HCT116 (cell line): ENCODE results near the gene DTD1. TPM values are rescaled to one million over a fixed set of nuclear protein-coding genes. Genes with fewer than 3 reads are reported as not detected.

Source experiments
- ATAC-seq: fragments of 200-7000 bp; cut with Tn5 transposase; 2 replicates; pipeline ENCODE4 v1.9.1; 2020; ENCODE audit warnings: mild to moderate bottlenecking, moderate library complexity
- BruUV-seq: library from RNA; stranded (reverse); fragments of 400-500 nt; replicated peaks from 2 replicates; lab custom pipeline; 2021; lab: Mats Ljungman, UMichigan
- CTCF ChIA-PET: fragments of 300-600 bp; sonication (Branson Sonifier 250); formaldehyde crosslinking; loops from one replicate; lab custom pipeline; 2021; ENCODE audit warnings: antibody characterized with exemption; lab: Charles Lee
- POLR2A ChIA-PET: fragments of 300-600, 350-600 bp; sonication (Branson Sonifier 250); formaldehyde crosslinking; loops from one replicate; lab custom pipeline; 2021; ENCODE audit warnings: antibody characterized with exemption; lab: Charles Lee
- RAD21 ChIA-PET, 2 experiments: fragments of 300-600 bp; sonication (Branson Sonifier 250); formaldehyde crosslinking; loops; one replicate each; lab custom pipeline; 2023; ENCODE audit warnings: low total read pairs in 2 of 2; ENCODE audit not compliant: uncharacterized antibody in 2 of 2, unreplicated experiment in 2 of 2, low non-redundant PET in 1 of 2; lab: Charles Lee
- DNase-seq: peaks from one replicate; pipeline ENCODE4 v3.0.0-alpha.2; 2010; ENCODE audit warnings: low read depth, low spot score
- H2AFZ ChIP-seq: fragments of 200-600 bp; shearing (Covaris generic), sonication (generic); 2 replicates; pipeline ENCODE4 v1.6.1; 2017; ENCODE audit warnings: low read depth, mixed run types, mixed read lengths, antibody characterized with exemption, low read length; ENCODE audit not compliant: poor library complexity, severe bottlenecking
- H3K27ac ChIP-seq: 2 replicates; pipeline ENCODE4 v1.5.1; 2012; ENCODE audit warnings: low read depth, low read length
- H3K27me3 ChIP-seq: fragments of 200-600 bp; sonication (generic); 2 replicates; pipeline ENCODE4 v1.6.1; 2016; ENCODE audit warnings: mixed run types, low read length, mixed read lengths; ENCODE audit not compliant: insufficient read depth
- H3K36me3 ChIP-seq, 2 experiments: fragments of 200-500 bp in 1 of 2; fragments of 200-600 bp in 1 of 2; sonication (Bioruptor generic) in 1 of 2; sonication (generic) in 1 of 2; 2 replicates each; pipeline versions ENCODE4 v1.5.1 to v1.6.1; 2014 to 2016; ENCODE audit warnings: low read length in 2 of 2, inconsistent platforms in 1 of 2, mixed read lengths in 1 of 2, mixed run types in 1 of 2; ENCODE audit not compliant: insufficient read depth in 2 of 2, control insufficient read depth in 1 of 2
- H3K4me1 ChIP-seq, 2 experiments: fragments of 200-600 bp in 1 of 2; sonication (generic) in 1 of 2; 2 replicates each; pipeline versions ENCODE4 v1.5.1 to v1.6.1; 2012 to 2017; ENCODE audit warnings: low read length in 2 of 2, inconsistent platforms in 1 of 2, mild to moderate bottlenecking in 1 of 2, mixed read lengths in 1 of 2, mixed run types in 1 of 2, moderate library complexity in 1 of 2; ENCODE audit not compliant: insufficient read depth in 2 of 2, control insufficient read depth in 1 of 2
- H3K4me2 ChIP-seq: fragments of 200-600 bp; sonication (generic); 2 replicates; pipeline ENCODE4 v1.6.1; 2017; ENCODE audit warnings: mixed run types, low read length, mixed read lengths
- H3K4me3 ChIP-seq, 2 experiments: fragments of 200-600 bp in 1 of 2; sonication (generic) in 1 of 2; replicated peaks in 1 of 2; 2 replicates each; pipeline ENCODE4 v1.5.1; 2011 to 2016; ENCODE audit warnings: low read length in 2 of 2, control low read depth in 1 of 2, low read depth in 1 of 2, mild to moderate bottlenecking in 1 of 2, mixed read lengths in 1 of 2, mixed run types in 1 of 2
- H3K79me2 ChIP-seq: fragments of 200-600 bp; sonication (generic); 2 replicates; pipeline ENCODE4 v1.6.1; 2017; ENCODE audit warnings: mild to moderate bottlenecking, mixed run types, low read length, moderate library complexity, mixed read lengths; ENCODE audit not compliant: insufficient read depth
- H3K9ac ChIP-seq: fragments of 200-600 bp; sonication (generic); 2 replicates; pipeline ENCODE4 v1.6.1; 2016; ENCODE audit warnings: low read length, mixed read lengths
- H3K9me2 ChIP-seq: fragments of 200-600 bp; sonication (generic), shearing (Covaris generic); 2 replicates; pipeline ENCODE4 v1.6.1; 2017; ENCODE audit warnings: mixed run types, mild to moderate bottlenecking, moderate library complexity; ENCODE audit not compliant: insufficient read depth
- H3K9me3 ChIP-seq, 2 experiments: fragments of 200-500 bp in 1 of 2; fragments of 200-600 bp in 1 of 2; sonication (Bioruptor generic) in 1 of 2; sonication (generic) in 1 of 2; 2 replicates each; pipeline ENCODE4 v1.6.1; 2014 to 2017; ENCODE audit warnings: low read length in 2 of 2, mixed read lengths in 2 of 2, inconsistent platforms in 1 of 2, low read depth in 1 of 2, mild to moderate bottlenecking in 1 of 2, mixed run types in 1 of 2, moderate library complexity in 1 of 2; ENCODE audit not compliant: control insufficient read depth in 1 of 2, insufficient read depth in 1 of 2
- H4K20me1 ChIP-seq: fragments of 200-600 bp; sonication (generic), shearing (Covaris generic); 2 replicates; pipeline ENCODE4 v1.6.1; 2017; ENCODE audit warnings: mixed run types, mild to moderate bottlenecking, moderate library complexity; ENCODE audit not compliant: insufficient read depth
- ATF3 ChIP-seq: IDR thresholded peaks from 2 replicates; pipeline ENCODE4 v1.6.1; 2012
- CBX3 ChIP-seq: IDR thresholded peaks from 2 replicates; pipeline ENCODE4 v1.6.1; 2012; ENCODE audit warnings: low read depth
- CTCF ChIP-seq, 3 experiments: fragments of 200-600 bp in 1 of 3; sonication (generic) in 1 of 3; IDR thresholded peaks in 2 of 3; conservative IDR thresholded peaks in 1 of 3; 2 replicates each; pipeline ENCODE4 v1.5.1; 2012 to 2017; ENCODE audit warnings: low read depth in 2 of 3, low read length in 2 of 3, antibody characterized with exemption in 1 of 3, borderline replicate concordance in 1 of 3, control low read depth in 1 of 3, mild to moderate bottlenecking in 1 of 3, mixed read lengths in 1 of 3, mixed run types in 1 of 3, moderate library complexity in 1 of 3; ENCODE audit not compliant: insufficient read depth in 1 of 3
- EGR1 ChIP-seq: IDR thresholded peaks from 2 replicates; pipeline ENCODE4 v1.6.1; 2012; ENCODE audit warnings: low read depth
- EZH2 ChIP-seq: fragments of 200-600 bp; sonication (generic); IDR thresholded peaks from 2 replicates; pipeline ENCODE4 v1.6.1; 2017; ENCODE audit warnings: antibody characterized with exemption, mixed run types
- EZH2phosphoT487 ChIP-seq: fragments of 200-600 bp; IDR thresholded peaks from 2 replicates; pipeline ENCODE4 v1.6.1; 2018; ENCODE audit warnings: antibody characterized with exemption, borderline replicate concordance
- MAX ChIP-seq: IDR thresholded peaks from 2 replicates; pipeline ENCODE4 v1.6.1; 2012
- RAD21 ChIP-seq: IDR thresholded peaks from 2 replicates; pipeline ENCODE4 v1.6.1; 2012; ENCODE audit warnings: low read depth, mild to moderate bottlenecking
- REST ChIP-seq: IDR thresholded peaks from 2 replicates; pipeline ENCODE4 v1.6.1; 2012; ENCODE audit warnings: low read depth
- SP1 ChIP-seq: IDR thresholded peaks from 2 replicates; pipeline ENCODE4 v1.6.1; 2012; ENCODE audit warnings: low read depth
- TCF7L2 ChIP-seq: IDR thresholded peaks from 2 replicates; pipeline ENCODE4 v1.7.0; 2011; ENCODE audit warnings: borderline replicate concordance, inconsistent platforms; ENCODE audit not compliant: insufficient read depth, insufficient read length; ENCODE audit errors: extremely low read depth
- ZBTB33 ChIP-seq: IDR thresholded peaks from 2 replicates; pipeline ENCODE4 v1.6.1; 2011; ENCODE audit warnings: mild to moderate bottlenecking, low read length, moderate library complexity; ENCODE audit not compliant: insufficient replicate concordance; ENCODE audit errors: extremely low read depth
- ZFX ChIP-seq: fragments of 450-650 bp; IDR thresholded peaks from 2 replicates; pipeline ENCODE4 v1.6.1; 2017
- intact Hi-C: fragments of 100-400 bp; cut with micrococcal nuclease; formaldehyde crosslinking; loops from 2 replicates; pipeline ENCODE4 v1.10.0; 2022
- total RNA-seq: library from RNA; stranded (reverse); gene quantifications from one replicate; pipeline ENCODE4 v1.2.1, GENCODE V29; 2021; ENCODE audit not compliant: unreplicated experiment

DTD1 gene
- total RNA-seq, 1 experiment from 2014 or later, result 54.5 TPM

- H3K27ac ChIP-seq, result no peak overlapping the region
- RAD21 ChIA-PET, result no interaction called here
- no peaks in the 10 kb centered on the region for H3K36me3 ChIP-seq
- H3K4me3 ChIP-seq, result no peak overlapping the region
- CTCF ChIA-PET, result no interaction called here
- H2AFZ ChIP-seq, result no peak overlapping the region
- H3K27me3 ChIP-seq, result peaks cover 6% of the 10 kb centered on the region; the same call in 1 of the 2 replicates
- H3K9me3 ChIP-seq, result no peaks in the 10 kb centered on the region
- POLR2A ChIA-PET, result no interaction called here
- no TSS peak for BruUV-seq
- H3K4me1 ChIP-seq, result no peaks in the 10 kb centered on the region
- H4K20me1 ChIP-seq, result no peaks in the 10 kb centered on the region
- DNase-seq (no peak), ATAC-seq (no peak)
- no peak overlapping the region for H3K9ac ChIP-seq
- no peaks in the 10 kb centered on the region for H3K79me2 ChIP-seq
- H3K4me2 ChIP-seq, result no peak overlapping the region
- intact Hi-C loops, result no loop called here
- no peak for TF ChIP-seq ZBTB33
- TF ChIP-seq, all 23 proteins: peak for 0
- no peaks in the 10 kb centered on the region for H3K9me2 ChIP-seq
Observed at GRCh38 chr20:18811186-18811585, 223.3 kb downstream of the DTD1 start.

- peaks cover 6% of the 10 kb centered on the region; the same call in 1 of the 2 replicates for H3K27me3 ChIP-seq
- RAD21 ChIA-PET, result no interaction called here
- TF ChIP-seq SP1 (no peak), EZH2 (no peak), RAD21 (no peak), CBX3 (no peak), TCF7L2 (no peak), MAX (no peak), CTCF (IDR thresholded peaks at IDR 0.05 in 2 of 3, conservative IDR thresholded peaks at IDR 0.05 in 1 of 3; ENCODE audit: borderline replicate concordance in 1 of 3, insufficient read depth in 1 of 3, low read depth in 2 of 3, low read length in 2 of 3) (no peak), REST (no peak), ZFX (no peak), EGR1 (no peak), EZH2phosphoT487 (no peak), ATF3 (no peak)
Observed at GRCh38 chr20:18811904-18812303, 224.1 kb downstream of the DTD1 start.

More at GRCh38 chr20:18811904-18812303, 224.1 kb downstream of the DTD1 start:
- Histone ChIP-seq H3K9me2 (no peaks in the 10 kb centered on the region), H3K4me3 (no peak overlapping the region), H3K4me1 (no peaks in the 10 kb centered on the region), H2AFZ (no peak overlapping the region), H3K9me3 (no peaks in the 10 kb centered on the region), H3K9ac (no peak overlapping the region), H3K4me2 (no peak overlapping the region), H4K20me1 (no peaks in the 10 kb centered on the region), H3K36me3 (no peaks in the 10 kb centered on the region), H3K79me2 (no peaks in the 10 kb centered on the region), H3K27ac (no peak overlapping the region)
- intact Hi-C loops, result no loop called here
- BruUV-seq, result no TSS peak
- DNase-seq (no peak), ATAC-seq (no peak)
- CTCF ChIA-PET, result no interaction called here
- POLR2A ChIA-PET, result no interaction called here
